ENCODE measurements around the gene LMF2.

GRCh38 chr22:50456026-50456425 is 51.5 kb downstream of the LMF2 start:
- TF ChIP-seq JUND (IDR thresholded peaks at IDR 0.05; ENCODE audit: low read length), result no peak
- TF ChIP-seq CTCF (IDR thresholded peaks at IDR 0.05; ENCODE audit: control extremely low read depth in 1 of 3, insufficient read depth in 1 of 3, low read depth in 1 of 3, low read length in 3 of 3), result no peak

All from H1 (cell line).